ENCODE data around the gene NUDC.
A peak's percentile ranks its signal among the peaks of the same experiment; 100 is the strongest.

NUDC gene

DNA sequence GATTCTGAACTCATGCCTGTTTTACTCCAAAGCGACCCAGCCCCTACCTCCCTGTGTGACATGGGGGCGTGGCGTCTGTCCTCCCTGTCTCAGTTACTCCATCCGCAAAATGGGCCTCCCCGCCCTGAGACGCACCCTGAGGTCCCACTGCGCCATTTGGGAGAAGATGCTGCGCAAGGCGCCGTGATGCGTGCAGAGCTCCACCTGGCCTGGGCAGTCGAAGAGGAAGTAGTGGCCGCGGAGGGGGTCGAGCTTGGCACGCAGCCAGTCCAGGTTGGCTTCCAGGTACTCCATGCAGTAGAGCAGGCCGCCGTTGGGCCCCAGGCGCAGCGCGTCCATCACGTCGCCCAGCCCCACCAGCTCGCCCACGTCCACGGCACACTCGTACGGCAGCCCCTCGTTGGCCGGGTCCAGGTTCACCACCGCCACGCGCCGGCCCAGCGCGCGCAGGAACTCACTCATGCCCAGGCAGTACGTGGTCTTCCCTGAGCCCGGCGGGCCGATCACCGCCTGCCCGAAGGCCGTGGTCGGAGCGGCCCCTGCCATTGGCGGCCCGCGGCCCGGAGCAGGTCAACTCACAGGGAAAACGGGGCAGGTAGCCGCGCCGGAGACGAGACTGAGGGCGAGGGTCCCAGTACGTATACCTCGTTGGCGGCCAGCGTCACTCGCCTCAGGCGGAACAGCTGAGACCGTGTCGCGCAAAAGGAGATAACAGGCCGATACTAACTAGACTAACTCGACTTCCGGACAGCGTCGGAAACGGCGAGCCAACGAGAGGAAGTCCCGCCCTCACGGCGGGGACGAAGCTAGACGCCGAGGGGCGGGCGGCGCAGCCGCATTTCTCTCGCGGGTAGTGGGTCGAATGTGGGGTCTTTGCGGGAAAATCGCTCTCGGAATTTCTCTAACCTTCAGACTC lies 31.7 kb upstream of the NUDC start, which contains the start of gene GPN2 (continued):
- TF ChIP-seq MYNN (tag by site-specific recombination; IDR thresholded peaks at IDR 0.05; ENCODE audit: borderline replicate concordance) (no peak), ZNF626 (tag by site-specific recombination; IDR thresholded peaks at IDR 0.05) (no peak), YY2 (tag by site-specific recombination; IDR thresholded peaks at IDR 0.05) (peak; percentile 24; the same call in 1 of the 2 replicates), ZSCAN30 (tag by site-specific recombination; IDR thresholded peaks at IDR 0.05) (no peak), ZBTB26 (tag by site-specific recombination; optimal IDR thresholded peaks at IDR 0.05) (peak; percentile 69), ZNF335 (tag by site-specific recombination; conservative IDR thresholded peaks at IDR 0.05) (peak; percentile 99), ZNF426 (tag by site-specific recombination; IDR thresholded peaks at IDR 0.05) (no peak), ZBTB11 (tag by site-specific recombination; conservative IDR thresholded peaks at IDR 0.05; ENCODE audit: low read depth) (peak; percentile 84), BCL11B (tag by site-specific recombination; IDR thresholded peaks at IDR 0.05; ENCODE audit: low read depth) (peak; percentile 72; the same call in 1 of the 2 replicates), ZSCAN23 (tag by site-specific recombination; IDR thresholded peaks at IDR 0.05) (no peak), ZBTB7A (tag by site-specific recombination; IDR thresholded peaks at IDR 0.05; ENCODE audit: low read depth) (peak; percentile 80), GLIS2 (tag by site-specific recombination; IDR thresholded peaks at IDR 0.05) (peak; percentile 28; the same call in 1 of the 2 replicates), HOXD13 (CRISPR knock-in tag; IDR thresholded peaks at IDR 0.05; ENCODE audit: borderline replicate concordance) (no peak), KLF9 (tag by site-specific recombination; IDR thresholded peaks at IDR 0.05; ENCODE audit: low read depth) (peak; percentile 65), YY1 (tag by site-specific recombination; IDR thresholded peaks at IDR 0.05) (peak; percentile 46; the same call in 1 of the 2 replicates), CTCF (tag by site-specific recombination; IDR thresholded peaks at IDR 0.05) (peak; percentile 29; the same call in 1 of the 2 replicates), RBAK (tag by site-specific recombination; IDR thresholded peaks at IDR 0.05) (no peak), ZNF843 (tag by site-specific recombination; IDR thresholded peaks at IDR 0.05) (peak; percentile 49; the same call in 1 of the 2 replicates), SP7 (tag by site-specific recombination; IDR thresholded peaks at IDR 0.05) (peak; percentile 73)
- TF ChIP-seq, protein P1, sequence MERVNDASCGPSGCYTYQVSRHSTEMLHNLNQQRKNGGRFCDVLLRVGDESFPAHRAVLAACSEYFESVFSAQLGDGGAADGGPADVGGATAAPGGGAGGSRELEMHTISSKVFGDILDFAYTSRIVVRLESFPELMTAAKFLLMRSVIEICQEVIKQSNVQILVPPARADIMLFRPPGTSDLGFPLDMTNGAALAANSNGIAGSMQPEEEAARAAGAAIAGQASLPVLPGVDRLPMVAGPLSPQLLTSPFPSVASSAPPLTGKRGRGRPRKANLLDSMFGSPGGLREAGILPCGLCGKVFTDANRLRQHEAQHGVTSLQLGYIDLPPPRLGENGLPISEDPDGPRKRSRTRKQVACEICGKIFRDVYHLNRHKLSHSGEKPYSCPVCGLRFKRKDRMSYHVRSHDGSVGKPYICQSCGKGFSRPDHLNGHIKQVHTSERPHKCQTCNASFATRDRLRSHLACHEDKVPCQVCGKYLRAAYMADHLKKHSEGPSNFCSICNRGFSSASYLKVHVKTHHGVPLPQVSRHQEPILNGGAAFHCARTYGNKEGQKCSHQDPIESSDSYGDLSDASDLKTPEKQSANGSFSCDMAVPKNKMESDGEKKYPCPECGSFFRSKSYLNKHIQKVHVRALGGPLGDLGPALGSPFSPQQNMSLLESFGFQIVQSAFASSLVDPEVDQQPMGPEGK (tag by site-specific recombination; IDR thresholded peaks at IDR 0.05), result no peak
- TF ChIP-seq, protein P2, sequence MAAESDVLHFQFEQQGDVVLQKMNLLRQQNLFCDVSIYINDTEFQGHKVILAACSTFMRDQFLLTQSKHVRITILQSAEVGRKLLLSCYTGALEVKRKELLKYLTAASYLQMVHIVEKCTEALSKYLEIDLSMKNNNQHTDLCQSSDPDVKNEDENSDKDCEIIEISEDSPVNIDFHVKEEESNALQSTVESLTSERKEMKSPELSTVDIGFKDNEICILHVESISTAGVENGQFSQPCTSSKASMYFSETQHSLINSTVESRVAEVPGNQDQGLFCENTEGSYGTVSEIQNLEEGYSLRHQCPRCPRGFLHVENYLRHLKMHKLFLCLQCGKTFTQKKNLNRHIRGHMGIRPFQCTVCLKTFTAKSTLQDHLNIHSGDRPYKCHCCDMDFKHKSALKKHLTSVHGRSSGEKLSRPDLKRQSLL (tag by site-specific recombination; IDR thresholded peaks at IDR 0.05), result no peak
- TF ChIP-seq, protein P3, sequence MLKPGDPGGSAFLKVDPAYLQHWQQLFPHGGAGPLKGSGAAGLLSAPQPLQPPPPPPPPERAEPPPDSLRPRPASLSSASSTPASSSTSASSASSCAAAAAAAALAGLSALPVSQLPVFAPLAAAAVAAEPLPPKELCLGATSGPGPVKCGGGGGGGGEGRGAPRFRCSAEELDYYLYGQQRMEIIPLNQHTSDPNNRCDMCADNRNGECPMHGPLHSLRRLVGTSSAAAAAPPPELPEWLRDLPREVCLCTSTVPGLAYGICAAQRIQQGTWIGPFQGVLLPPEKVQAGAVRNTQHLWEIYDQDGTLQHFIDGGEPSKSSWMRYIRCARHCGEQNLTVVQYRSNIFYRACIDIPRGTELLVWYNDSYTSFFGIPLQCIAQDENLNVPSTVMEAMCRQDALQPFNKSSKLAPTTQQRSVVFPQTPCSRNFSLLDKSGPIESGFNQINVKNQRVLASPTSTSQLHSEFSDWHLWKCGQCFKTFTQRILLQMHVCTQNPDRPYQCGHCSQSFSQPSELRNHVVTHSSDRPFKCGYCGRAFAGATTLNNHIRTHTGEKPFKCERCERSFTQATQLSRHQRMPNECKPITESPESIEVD (tag by site-specific recombination; IDR thresholded peaks at IDR 0.05), result no peak
